OCI-LY3 (cell line): ENCODE data around the gene C1RL.

Experiments
- H2AFZ ChIP-seq: fragments of 200-600, 300-600 bp; shearing (Covaris generic); 2 replicates; pipeline ENCODE4 v1.6.0; 2014; ENCODE audit warnings: antibody characterized with exemption, low read depth, low read length
- H3K27ac ChIP-seq: fragments of 200-600, 300-600 bp; sonication (generic); 2 replicates; pipeline ENCODE4 v1.5.1; 2014; ENCODE audit warnings: mild to moderate bottlenecking, low read length, moderate library complexity, mixed read lengths
- H3K27me3 ChIP-seq: fragments of 200-600, 300-600 bp; sonication (generic); 2 replicates; pipeline ENCODE4 v1.6.1; 2014; ENCODE audit warnings: low read depth, low read length, mixed read lengths
- H3K36me3 ChIP-seq: fragments of 200-600, 300-600 bp; sonication (generic); replicated peaks from 2 replicates; pipeline ENCODE3; 2014; ENCODE audit warnings: low read depth, low read length, mixed read lengths
- H3K4me1 ChIP-seq: fragments of 300-600, 200-600 bp; sonication (generic); 2 replicates; pipeline ENCODE4 v1.6.1; 2014; ENCODE audit warnings: low read length, mixed read lengths
- H3K4me2 ChIP-seq: fragments of 200-600, 300-600 bp; sonication (generic); 2 replicates; pipeline ENCODE4 v1.6.1; 2014; ENCODE audit warnings: low read length, mixed read lengths
- H3K4me3 ChIP-seq: fragments of 300-600, 200-600 bp; sonication (generic); 2 replicates; pipeline ENCODE4 v1.5.1; 2014; ENCODE audit warnings: antibody characterized with exemption, mild to moderate bottlenecking, low read length, moderate library complexity
- H3K79me2 ChIP-seq: fragments of 300-600, 200-600 bp; shearing (Covaris generic); 2 replicates; pipeline ENCODE4 v1.6.1; 2014; ENCODE audit warnings: mild to moderate bottlenecking, low read length, mixed read lengths
- H3K9ac ChIP-seq: fragments of 300-600, 200-600 bp; shearing (Covaris generic); 2 replicates; pipeline ENCODE4 v1.6.0; 2014; ENCODE audit warnings: mild to moderate bottlenecking, low read length, moderate library complexity
- H3K9me3 ChIP-seq: fragments of 200-600, 300-600 bp; shearing (Covaris generic); 2 replicates; pipeline ENCODE4 v1.6.1; 2014; ENCODE audit warnings: low read length, mixed read lengths; ENCODE audit not compliant: insufficient read depth
- H4K20me1 ChIP-seq: fragments of 200-600, 300-600 bp; sonication (generic); 2 replicates; pipeline ENCODE4 v1.6.1; 2016; ENCODE audit warnings: low read length, mixed read lengths; ENCODE audit not compliant: insufficient read depth
- CTCF ChIP-seq: fragments of 200-600, 300-600 bp; sonication (generic); IDR thresholded peaks from 2 replicates; pipeline ENCODE4 v1.5.1; 2014; ENCODE audit warnings: antibody characterized with exemption, low read length, low read depth
- EZH2phosphoT487 ChIP-seq: fragments of 200-600 bp; shearing (Covaris generic); IDR thresholded peaks from 2 replicates; pipeline ENCODE4 v1.6.1; 2018; ENCODE audit warnings: antibody characterized with exemption, mixed run types, low read depth

Gene C1RL

GRCh38 chr12:7151532-7151931, 42.5 kb upstream of the C1RL start:
- Histone ChIP-seq H3K36me3 (no peaks in the 10 kb centered on the region), H3K27me3 (no peaks in the 10 kb centered on the region)

DNA sequence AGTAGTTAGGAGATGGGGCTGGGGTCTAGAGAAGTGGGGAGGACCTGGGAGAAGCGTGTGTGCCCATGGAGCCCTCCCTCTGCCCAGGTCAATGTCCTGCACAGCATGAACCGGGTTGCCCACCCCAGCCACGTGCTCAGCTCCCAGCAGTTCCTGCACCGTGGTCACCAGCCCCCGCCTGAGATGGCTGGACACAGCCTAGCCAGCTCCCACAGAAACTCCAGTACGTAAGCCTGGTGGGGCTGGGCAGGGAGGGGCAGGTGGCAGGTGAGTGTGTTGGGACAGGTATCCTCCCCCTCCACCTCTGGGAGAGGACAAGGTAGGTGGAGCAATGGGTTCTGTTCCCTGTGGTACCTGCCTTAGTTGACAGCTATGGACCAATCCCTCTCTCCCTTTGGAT, 41.8 kb upstream of the C1RL start:
- no peaks in the 10 kb centered on the region for H3K27me3 ChIP-seq
- no peaks in the 10 kb centered on the region for H3K36me3 ChIP-seq
- H4K20me1 ChIP-seq: no peaks in the 10 kb centered on the region
- no peaks in the 10 kb centered on the region for H3K79me2 ChIP-seq
- H2AFZ ChIP-seq: no peak overlapping the region
- no peak overlapping the region for H3K9ac ChIP-seq
- H3K27ac ChIP-seq: no peak overlapping the region
- no peaks in the 10 kb centered on the region for H3K9me3 ChIP-seq
- TF ChIP-seq EZH2phosphoT487: no peak
- no peak for TF ChIP-seq CTCF
- H3K4me2 ChIP-seq: no peak overlapping the region
- no peak overlapping the region for H3K4me3 ChIP-seq
- no peaks in the 10 kb centered on the region for H3K4me1 ChIP-seq

More at GRCh38 chr12:7151532-7151931, 42.5 kb upstream of the C1RL start:
- H3K27ac ChIP-seq: no peak overlapping the region
- no peak overlapping the region for H3K4me3 ChIP-seq
- no peaks in the 10 kb centered on the region for H4K20me1 ChIP-seq
- TF ChIP-seq CTCF (no peak), EZH2phosphoT487 (no peak)
- H3K4me1 ChIP-seq: no peaks in the 10 kb centered on the region
- H3K79me2 ChIP-seq: no peaks in the 10 kb centered on the region
- H3K4me2 ChIP-seq: no peak overlapping the region
- no peak overlapping the region for H3K9ac ChIP-seq
- H3K9me3 ChIP-seq: no peaks in the 10 kb centered on the region
- no peak overlapping the region for H2AFZ ChIP-seq

GRCh38 chr12:7150356-7150755, 41.3 kb upstream of the C1RL start:
- Histone ChIP-seq H3K4me3 (no peak overlapping the region), H3K4me1 (no peaks in the 10 kb centered on the region), H3K9ac (no peak overlapping the region), H2AFZ (no peak overlapping the region), H4K20me1 (no peaks in the 10 kb centered on the region), H3K9me3 (no peaks in the 10 kb centered on the region), H3K4me2 (no peak overlapping the region), H3K79me2 (no peaks in the 10 kb centered on the region), H3K36me3 (no peaks in the 10 kb centered on the region), H3K27ac (no peak overlapping the region), H3K27me3 (no peaks in the 10 kb centered on the region)
- TF ChIP-seq EZH2phosphoT487 (no peak), CTCF (no peak)

DNA sequence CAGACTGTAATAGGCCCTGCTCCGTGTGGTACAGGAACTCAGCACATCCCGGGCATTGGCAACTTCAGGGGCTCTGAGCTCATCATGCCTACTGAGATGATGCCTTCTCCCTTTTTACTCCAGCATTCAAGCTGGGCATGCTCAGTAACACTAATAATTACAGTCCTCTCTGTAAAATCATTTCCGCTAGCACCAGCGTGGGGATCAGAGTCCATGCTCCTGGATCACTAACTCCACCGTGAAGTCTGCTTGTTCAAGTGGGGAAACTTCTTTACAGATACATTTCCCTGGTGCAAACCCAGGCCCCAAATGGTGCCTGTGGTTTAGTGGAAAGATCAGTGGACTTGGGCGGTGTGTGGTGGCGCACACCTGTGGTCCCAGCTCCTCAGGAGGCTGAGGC, 37.9 kb upstream of the C1RL start:
- Histone ChIP-seq H4K20me1 (no peaks in the 10 kb centered on the region), H3K9me3 (no peaks in the 10 kb centered on the region), H3K4me1 (no peaks in the 10 kb centered on the region), H2AFZ (no peak overlapping the region), H3K36me3 (no peaks in the 10 kb centered on the region), H3K27ac (no peak overlapping the region), H3K9ac (no peak overlapping the region), H3K4me3 (no peak overlapping the region), H3K79me2 (no peaks in the 10 kb centered on the region), H3K27me3 (no peaks in the 10 kb centered on the region), H3K4me2 (no peak overlapping the region)
- no peak for TF ChIP-seq EZH2phosphoT487
- no peak for TF ChIP-seq CTCF
